Parathyroid adenoma (tissue), 2 donors: ENCODE data around the gene CHST1.

Experiments
- H2AFZ ChIP-seq: fragments of 300-600 bp; sonication (generic); one replicate; pipeline ENCODE4 v1.7.0; 2017; ENCODE audit warnings: antibody characterized with exemption, mild to moderate bottlenecking
- H3K27ac ChIP-seq: fragments of 300-600 bp; sonication (generic); one replicate; pipeline ENCODE4 v1.7.0; 2017
- H3K27me3 ChIP-seq: fragments of 300-600 bp; sonication (generic); one replicate; pipeline ENCODE4 v1.7.0; 2017; ENCODE audit warnings: low read length; ENCODE audit not compliant: control insufficient read depth, insufficient read depth
- H3K36me3 ChIP-seq: fragments of 300-600 bp; sonication (generic); one replicate; pipeline ENCODE4 v1.7.0; 2017; ENCODE audit warnings: low read length; ENCODE audit not compliant: control insufficient read depth, insufficient read depth
- H3K4me1 ChIP-seq: fragments of 300-600 bp; sonication (generic); one replicate; pipeline ENCODE4 v1.7.0; 2017; ENCODE audit warnings: control low read depth
- H3K4me2 ChIP-seq: fragments of 300-600 bp; sonication (generic); one replicate; pipeline ENCODE4 v1.7.0; 2017; ENCODE audit warnings: low read length
- H3K4me3 ChIP-seq: fragments of 300-600 bp; sonication (generic); one replicate; pipeline ENCODE4 v1.7.0; 2017; ENCODE audit warnings: low read depth, low read length
- H3K79me2 ChIP-seq: fragments of 300-600 bp; sonication (generic); one replicate; pipeline ENCODE4 v1.7.0; 2017; ENCODE audit warnings: control low read depth
- H3K9ac ChIP-seq: fragments of 300-600 bp; sonication (generic); one replicate; pipeline ENCODE4 v1.7.0; 2017; ENCODE audit warnings: mild to moderate bottlenecking
- H3K9me3 ChIP-seq: fragments of 300-600 bp; sonication (generic); one replicate; pipeline ENCODE4 v1.7.0; 2017; ENCODE audit warnings: low read length; ENCODE audit not compliant: control insufficient read depth
- TF ChIP-seq, protein P1 (sequence below): fragments of 300-600 bp; sonication (generic); IDR thresholded peaks from one replicate; pipeline ENCODE4 v1.7.0; 2017; ENCODE audit warnings: antibody characterized with exemption, mild to moderate bottlenecking
- donor health status: primary hyperparathyroidism.

Gene CHST1

DNA sequence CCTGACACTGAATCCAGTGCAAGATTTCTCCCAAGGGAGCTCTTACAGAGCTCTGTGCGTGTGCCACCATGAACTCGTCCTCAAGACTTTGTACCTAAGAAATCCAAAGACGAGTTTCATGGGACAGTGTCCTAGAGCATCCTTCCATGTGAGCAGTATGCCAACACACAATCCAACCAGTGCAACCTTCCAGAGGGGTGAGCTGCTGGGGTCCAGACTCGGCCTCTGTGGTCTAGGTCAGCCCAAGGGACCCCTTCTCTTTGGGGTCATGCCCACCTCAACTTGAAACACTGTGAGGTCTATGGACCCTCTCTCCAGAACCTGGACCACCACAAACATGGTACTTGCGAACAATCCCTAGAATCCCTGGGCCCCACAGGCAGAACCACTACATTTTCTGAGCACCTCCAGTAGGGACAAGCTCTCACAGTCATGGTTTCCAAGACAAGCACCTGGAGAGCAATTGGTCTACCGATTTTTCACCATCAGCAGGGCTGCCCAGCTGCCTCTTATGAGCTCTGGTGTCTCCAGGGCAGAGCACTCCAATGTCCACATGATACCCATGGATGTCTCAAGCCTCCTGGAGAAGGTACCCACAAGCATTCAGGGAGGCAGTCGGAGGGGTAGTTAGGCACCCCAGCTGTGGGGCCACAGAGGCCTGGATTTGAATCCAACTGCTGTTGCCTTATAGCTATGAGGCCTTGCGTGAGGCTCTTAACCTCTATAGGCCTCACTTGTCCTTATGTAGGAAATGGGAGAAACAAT lies 7.7 kb downstream of the CHST1 start:
- Histone ChIP-seq H3K4me1 (no peaks in the 10 kb centered on the region), H3K4me2 (no peak overlapping the region), H3K27me3 (no peaks in the 10 kb centered on the region), H3K79me2 (no peaks in the 10 kb centered on the region), H3K4me3 (no peak overlapping the region), H3K27ac (no peak overlapping the region), H3K9me3 (no peaks in the 10 kb centered on the region), H3K9ac (no peak overlapping the region), H3K36me3 (no peaks in the 10 kb centered on the region), H2AFZ (no peak overlapping the region)
- TF ChIP-seq, protein P1, sequence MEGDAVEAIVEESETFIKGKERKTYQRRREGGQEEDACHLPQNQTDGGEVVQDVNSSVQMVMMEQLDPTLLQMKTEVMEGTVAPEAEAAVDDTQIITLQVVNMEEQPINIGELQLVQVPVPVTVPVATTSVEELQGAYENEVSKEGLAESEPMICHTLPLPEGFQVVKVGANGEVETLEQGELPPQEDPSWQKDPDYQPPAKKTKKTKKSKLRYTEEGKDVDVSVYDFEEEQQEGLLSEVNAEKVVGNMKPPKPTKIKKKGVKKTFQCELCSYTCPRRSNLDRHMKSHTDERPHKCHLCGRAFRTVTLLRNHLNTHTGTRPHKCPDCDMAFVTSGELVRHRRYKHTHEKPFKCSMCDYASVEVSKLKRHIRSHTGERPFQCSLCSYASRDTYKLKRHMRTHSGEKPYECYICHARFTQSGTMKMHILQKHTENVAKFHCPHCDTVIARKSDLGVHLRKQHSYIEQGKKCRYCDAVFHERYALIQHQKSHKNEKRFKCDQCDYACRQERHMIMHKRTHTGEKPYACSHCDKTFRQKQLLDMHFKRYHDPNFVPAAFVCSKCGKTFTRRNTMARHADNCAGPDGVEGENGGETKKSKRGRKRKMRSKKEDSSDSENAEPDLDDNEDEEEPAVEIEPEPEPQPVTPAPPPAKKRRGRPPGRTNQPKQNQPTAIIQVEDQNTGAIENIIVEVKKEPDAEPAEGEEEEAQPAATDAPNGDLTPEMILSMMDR = no peak

DNA sequence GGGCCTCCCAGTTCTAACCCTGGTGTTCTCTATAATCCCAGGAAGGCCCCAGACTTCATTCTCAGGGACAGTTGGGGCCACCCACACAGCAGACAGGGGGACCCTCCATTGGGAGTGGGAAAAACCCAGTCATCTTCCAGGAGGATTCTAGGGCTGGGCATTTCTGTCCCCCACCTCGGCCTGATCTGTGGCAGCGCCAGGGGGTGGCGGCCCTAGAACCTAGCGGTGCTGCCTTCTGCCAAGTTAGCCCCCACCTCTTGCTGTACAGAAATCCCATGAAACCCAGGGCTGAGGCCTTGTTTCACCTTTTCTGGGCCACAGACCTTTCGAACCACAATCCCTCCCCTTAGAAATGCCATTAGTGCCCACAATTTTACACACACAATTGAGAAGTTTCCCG lies 9.6 kb downstream of the CHST1 start:
- no peak overlapping the region for H3K9ac ChIP-seq
- no peak overlapping the region for H3K27ac ChIP-seq
- no peak overlapping the region for H2AFZ ChIP-seq
- no peak overlapping the region for H3K4me2 ChIP-seq
- H3K79me2 ChIP-seq = no peaks in the 10 kb centered on the region
- H3K9me3 ChIP-seq = no peaks in the 10 kb centered on the region
- H3K36me3 ChIP-seq = no peaks in the 10 kb centered on the region
- H3K4me3 ChIP-seq = no peak overlapping the region
- TF ChIP-seq, protein P1 = no peak
- H3K4me1 ChIP-seq = no peaks in the 10 kb centered on the region
- H3K27me3 ChIP-seq = no peaks in the 10 kb centered on the region

DNA sequence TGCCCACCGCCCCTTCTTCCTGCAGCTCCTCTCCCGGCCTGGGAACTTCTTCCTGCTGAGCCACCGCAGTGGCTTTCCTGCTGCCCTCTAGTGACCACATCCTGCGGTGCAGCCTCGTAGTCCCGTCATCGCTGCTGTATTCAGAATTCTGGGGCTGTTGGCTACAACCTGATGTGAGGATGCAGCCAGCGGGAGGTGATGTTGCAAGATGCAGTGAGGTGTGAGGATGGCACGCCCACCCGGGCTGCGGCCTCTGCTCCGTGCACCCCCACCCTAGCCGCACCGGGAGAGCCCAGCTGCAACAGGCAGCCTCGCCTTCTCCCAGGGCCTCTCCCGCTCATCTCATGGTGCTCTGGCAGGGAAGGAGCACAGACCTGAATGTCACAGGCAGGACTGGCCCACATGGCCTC lies 10.1 kb downstream of the CHST1 start:
- no peak overlapping the region for H3K4me3 ChIP-seq
- no peaks in the 10 kb centered on the region for H3K36me3 ChIP-seq
- no peak overlapping the region for H3K4me2 ChIP-seq
- H3K27ac ChIP-seq = no peak overlapping the region
- TF ChIP-seq, protein P1 = peak; percentile 74
- no peaks in the 10 kb centered on the region for H3K4me1 ChIP-seq
- no peaks in the 10 kb centered on the region for H3K27me3 ChIP-seq
- H2AFZ ChIP-seq = no peak overlapping the region
- no peaks in the 10 kb centered on the region for H3K79me2 ChIP-seq
- H3K9me3 ChIP-seq = no peaks in the 10 kb centered on the region
- no peak overlapping the region for H3K9ac ChIP-seq

DNA sequence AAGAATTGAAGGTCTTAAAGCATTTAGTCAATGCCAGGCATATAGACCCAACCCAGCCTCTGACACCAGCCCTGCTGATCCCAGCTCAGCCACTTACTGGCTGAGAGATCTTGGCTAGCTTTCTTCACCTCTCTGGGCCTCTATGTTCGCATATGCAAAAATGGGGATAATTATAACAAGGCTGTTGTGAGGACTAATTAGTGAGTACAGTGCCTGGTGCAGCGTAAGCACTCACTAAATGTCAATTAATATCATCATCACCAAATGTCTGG lies 10.5 kb downstream of the CHST1 start:
- TF ChIP-seq, protein P1 = no peak
- Histone ChIP-seq H3K4me1 (no peaks in the 10 kb centered on the region), H3K36me3 (no peaks in the 10 kb centered on the region), H3K79me2 (no peaks in the 10 kb centered on the region), H3K27ac (no peak overlapping the region), H3K9ac (no peak overlapping the region), H3K4me2 (no peak overlapping the region), H3K9me3 (no peaks in the 10 kb centered on the region), H3K4me3 (no peak overlapping the region), H3K27me3 (no peaks in the 10 kb centered on the region), H2AFZ (no peak overlapping the region)
